Ishikawa (cell line): ENCODE results near the gene UTS2B.

Experiments used
- EP300 ChIP-seq: IDR thresholded peaks from 2 replicates; pipeline ENCODE4 v1.6.1; 2012; ENCODE audit warnings: borderline replicate concordance
- YY1 ChIP-seq: IDR thresholded peaks from 2 replicates; pipeline ENCODE4 v1.6.1; 2012; ENCODE audit warnings: low read depth

DNA sequence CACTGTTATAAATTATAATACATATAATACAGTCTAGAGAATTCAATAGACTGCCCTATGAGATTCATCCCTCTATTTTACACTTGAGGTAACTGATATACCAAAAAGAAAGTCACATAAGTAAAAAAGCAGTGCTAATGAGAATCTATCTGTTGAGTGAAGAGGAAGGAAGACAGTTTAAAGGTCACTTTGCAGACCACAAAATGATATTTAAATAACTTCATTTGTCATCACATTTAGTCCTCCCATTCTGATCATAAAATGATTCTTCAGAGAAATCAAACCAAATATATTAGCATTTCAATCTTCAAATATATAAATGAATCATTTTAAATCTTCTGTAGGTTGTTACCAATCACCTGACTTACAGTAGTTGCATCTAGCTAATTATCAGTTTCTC, 61.6 kb downstream of the UTS2B start:
- no peak for TF ChIP-seq EP300
- no peak for TF ChIP-seq YY1
